K562 (cell line): Measurements from ENCODE around the gene PSPH. TPM values are rescaled to one million over a fixed set of nuclear protein-coding genes. Genes with fewer than 3 reads are reported as not detected.

Experiments used
- BMI1 ChIP-seq: fragments of 150-350 bp; IDR thresholded peaks from 2 replicates; pipeline ENCODE4 v1.6.1; 2014; ENCODE audit warnings: low read length
- CTBP1 ChIP-seq: fragments of 450-650 bp; IDR thresholded peaks from 2 replicates; pipeline ENCODE4 v1.6.1; 2016; ENCODE audit warnings: borderline replicate concordance
- NUFIP1 ChIP-seq: fragments of 450-650 bp; IDR thresholded peaks from 2 replicates; pipeline ENCODE4 v1.6.1; 2018; ENCODE audit not compliant: partially characterized antibody
- PHF20 ChIP-seq: fragments of 450-650 bp; IDR thresholded peaks from 2 replicates; pipeline ENCODE4 v1.6.1; 2018; ENCODE audit not compliant: partially characterized antibody
- PHTF2 ChIP-seq: fragments of 250-450 bp; sonication (Bioruptor Pico); IDR thresholded peaks from 2 replicates; pipeline ENCODE4 v1.5.0; 2021; ENCODE audit warnings: mild to moderate bottlenecking
- PML ChIP-seq: IDR thresholded peaks from 2 replicates; pipeline ENCODE4 v1.6.1; 2012; ENCODE audit warnings: low read length, inconsistent platforms
- SAP30 ChIP-seq: fragments of 200-600 bp; sonication (generic); IDR thresholded peaks from 2 replicates; pipeline ENCODE4 v1.6.1; 2012; ENCODE audit warnings: borderline replicate concordance, low read depth, mild to moderate bottlenecking, moderate library complexity, low read length, control low read depth, inconsistent platforms; ENCODE audit not compliant: insufficient read depth, poor library complexity, severe bottlenecking
- SMARCA4 ChIP-seq: fragments of 450-650 bp; IDR thresholded peaks from 2 replicates; pipeline ENCODE4 v1.6.1; 2016
- STAG1 ChIP-seq: sonication (generic); formaldehyde crosslinking; IDR thresholded peaks from 2 replicates; pipeline ENCODE4 v1.5.0; 2020; ENCODE audit warnings: missing genetic modification reagents, borderline replicate concordance
- ZC3H4 ChIP-seq: sonication (generic); formaldehyde crosslinking; IDR thresholded peaks from 2 replicates; pipeline ENCODE4 v1.9.0; 2021; ENCODE audit warnings: missing genetic modification reagents, borderline replicate concordance
- ZNF561 ChIP-seq: fragments of 450-650 bp; formaldehyde crosslinking; conservative IDR thresholded peaks from 2 replicates; pipeline ENCODE4 v1.4.0; 2020; ENCODE audit warnings: mild to moderate bottlenecking, moderate library complexity
- polyA plus RNA-seq, 8 experiments: library from polyadenylated mRNA; depleted of rRNA in 4 of 8; stranded (reverse) in 5 of 8; unstranded in 3 of 8; fragments of >200 nt; fragmentation: Nextera tagmentation in 2 of 8; fragmentation: Illumina TruSeq in 1 of 8; extraction: Ambion mirVana in 2 of 8; extraction: Trizol in 1 of 8; gene quantifications; 2 replicates each; pipeline versions ENCODE4 v1.2.1 to v1.2.3, GENCODE V29; 2011 to 2014; ENCODE audit warnings: inconsistent platforms in 1 of 8, missing spikeins in 1 of 8
- total RNA-seq, 7 experiments: library from RNA; depleted of rRNA in 6 of 7; stranded (reverse); fragments of >200 nt in 6 of 7; fragmentation: Illumina TruSeq in 2 of 7; extraction: Trizol in 2 of 7; gene quantifications; 2 replicates each; pipeline versions ENCODE4 v1.2.1 to v1.2.3, GENCODE V29; 2011 to 2021; ENCODE audit warnings: low replicate concordance in 1 of 7
- TF ChIP-seq, protein P1 (sequence below), 2 experiments: fragments of 450-650 bp; formaldehyde crosslinking in 1 of 2; IDR thresholded peaks; 2 replicates each; pipeline versions ENCODE4 v1.4.0 to v1.6.1; 2014 to 2020; ENCODE audit warnings: mild to moderate bottlenecking in 2 of 2, borderline replicate concordance in 1 of 2, low read depth in 1 of 2
- TF ChIP-seq, protein P2 (sequence below): fragments of 450-650 bp; IDR thresholded peaks from one replicate; pipeline ENCODE4 v1.6.1; 2018; ENCODE audit warnings: mild to moderate bottlenecking, moderate library complexity; ENCODE audit not compliant: partially characterized antibody
- TF ChIP-seq, protein P3 (sequence below): IDR thresholded peaks from 3 replicates; pipeline ENCODE4 v1.6.1; 2011; ENCODE audit warnings: borderline replicate concordance, mild to moderate bottlenecking; ENCODE audit not compliant: insufficient read length, insufficient read depth
- TF ChIP-seq, protein P4 (sequence below): sonication (generic); formaldehyde crosslinking; IDR thresholded peaks from 2 replicates; pipeline ENCODE4 v1.8.0; 2022; ENCODE audit warnings: mild to moderate bottlenecking, missing genetic modification reagents

The PSPH gene
- total and polyA plus RNA-seq, 9 of the 15 experiments (the other 6 are each of a cell fraction or from before 2014, with no cell fraction given): 6.3 to 46.8 (median 20.2) TPM

DNA sequence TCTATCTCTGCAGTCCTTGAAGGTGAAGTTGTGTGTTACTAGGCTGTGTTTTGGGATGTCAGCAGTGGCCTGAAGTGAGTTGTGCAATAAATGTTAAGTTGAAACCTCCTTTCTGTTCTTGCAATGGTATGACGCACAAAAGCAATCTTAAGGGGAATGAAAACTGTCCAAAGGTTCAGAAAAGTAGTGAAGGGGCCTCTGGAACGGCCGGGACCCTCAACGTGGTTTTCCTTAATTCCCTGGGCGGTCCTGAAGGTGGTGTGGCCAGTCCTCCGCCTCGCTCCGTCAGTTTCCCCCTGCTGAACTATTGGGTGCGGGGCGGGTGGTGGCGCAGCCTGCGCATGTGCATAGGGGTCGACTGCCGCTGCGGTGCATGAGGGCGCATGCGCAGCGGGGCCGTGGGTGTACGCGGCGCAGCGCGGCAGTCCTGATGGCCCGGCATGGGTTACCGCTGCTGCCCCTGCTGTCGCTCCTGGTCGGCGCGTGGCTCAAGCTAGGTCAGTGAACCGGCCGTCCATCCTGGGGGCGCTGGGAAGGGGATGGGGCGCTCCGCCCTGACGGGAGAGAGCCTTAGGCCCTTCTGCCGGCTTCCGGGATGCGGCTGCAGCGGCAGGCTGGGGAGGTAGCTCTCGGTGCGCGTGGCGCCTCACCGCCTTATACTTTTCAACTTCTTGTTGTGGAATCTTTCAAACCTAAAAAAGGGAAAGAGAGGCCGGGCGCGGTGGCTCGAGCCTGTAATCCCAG lies 12.8 kb upstream of the PSPH start, which contains the start of gene SUMF2 (continued):
- TF ChIP-seq, protein P1, sequence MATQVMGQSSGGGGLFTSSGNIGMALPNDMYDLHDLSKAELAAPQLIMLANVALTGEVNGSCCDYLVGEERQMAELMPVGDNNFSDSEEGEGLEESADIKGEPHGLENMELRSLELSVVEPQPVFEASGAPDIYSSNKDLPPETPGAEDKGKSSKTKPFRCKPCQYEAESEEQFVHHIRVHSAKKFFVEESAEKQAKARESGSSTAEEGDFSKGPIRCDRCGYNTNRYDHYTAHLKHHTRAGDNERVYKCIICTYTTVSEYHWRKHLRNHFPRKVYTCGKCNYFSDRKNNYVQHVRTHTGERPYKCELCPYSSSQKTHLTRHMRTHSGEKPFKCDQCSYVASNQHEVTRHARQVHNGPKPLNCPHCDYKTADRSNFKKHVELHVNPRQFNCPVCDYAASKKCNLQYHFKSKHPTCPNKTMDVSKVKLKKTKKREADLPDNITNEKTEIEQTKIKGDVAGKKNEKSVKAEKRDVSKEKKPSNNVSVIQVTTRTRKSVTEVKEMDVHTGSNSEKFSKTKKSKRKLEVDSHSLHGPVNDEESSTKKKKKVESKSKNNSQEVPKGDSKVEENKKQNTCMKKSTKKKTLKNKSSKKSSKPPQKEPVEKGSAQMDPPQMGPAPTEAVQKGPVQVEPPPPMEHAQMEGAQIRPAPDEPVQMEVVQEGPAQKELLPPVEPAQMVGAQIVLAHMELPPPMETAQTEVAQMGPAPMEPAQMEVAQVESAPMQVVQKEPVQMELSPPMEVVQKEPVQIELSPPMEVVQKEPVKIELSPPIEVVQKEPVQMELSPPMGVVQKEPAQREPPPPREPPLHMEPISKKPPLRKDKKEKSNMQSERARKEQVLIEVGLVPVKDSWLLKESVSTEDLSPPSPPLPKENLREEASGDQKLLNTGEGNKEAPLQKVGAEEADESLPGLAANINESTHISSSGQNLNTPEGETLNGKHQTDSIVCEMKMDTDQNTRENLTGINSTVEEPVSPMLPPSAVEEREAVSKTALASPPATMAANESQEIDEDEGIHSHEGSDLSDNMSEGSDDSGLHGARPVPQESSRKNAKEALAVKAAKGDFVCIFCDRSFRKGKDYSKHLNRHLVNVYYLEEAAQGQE (IDR thresholded peaks at IDR 0.05; ENCODE audit: borderline replicate concordance): no peak
- TF ChIP-seq, protein P1 (CRISPR knock-in tag; IDR thresholded peaks at IDR 0.05; ENCODE audit: low read depth): no peak; the same call in none of the 2 replicates
- TF ChIP-seq STAG1 (CRISPR knock-in tag) (no peak), ZNF561 (CRISPR knock-in tag) (no peak), PHTF2 (peak; percentile 85; the same call in 1 of the 2 replicates), ZC3H4 (CRISPR knock-in tag) (no peak), NUFIP1 (no peak), BMI1 (no peak), PML (peak; percentile 63; the same call in 1 of the 2 replicates), SAP30 (peak; percentile 51), SMARCA4 (no peak; the same call in 1 of the 2 replicates), PHF20 (no peak), CTBP1 (peak; percentile 85)
- TF ChIP-seq, protein P2, sequence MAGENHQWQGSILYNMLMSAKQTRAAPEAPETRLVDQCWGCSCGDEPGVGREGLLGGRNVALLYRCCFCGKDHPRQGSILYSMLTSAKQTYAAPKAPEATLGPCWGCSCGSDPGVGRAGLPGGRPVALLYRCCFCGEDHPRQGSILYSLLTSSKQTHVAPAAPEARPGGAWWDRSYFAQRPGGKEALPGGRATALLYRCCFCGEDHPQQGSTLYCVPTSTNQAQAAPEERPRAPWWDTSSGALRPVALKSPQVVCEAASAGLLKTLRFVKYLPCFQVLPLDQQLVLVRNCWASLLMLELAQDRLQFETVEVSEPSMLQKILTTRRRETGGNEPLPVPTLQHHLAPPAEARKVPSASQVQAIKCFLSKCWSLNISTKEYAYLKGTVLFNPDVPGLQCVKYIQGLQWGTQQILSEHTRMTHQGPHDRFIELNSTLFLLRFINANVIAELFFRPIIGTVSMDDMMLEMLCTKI: no peak
- TF ChIP-seq, protein P3, sequence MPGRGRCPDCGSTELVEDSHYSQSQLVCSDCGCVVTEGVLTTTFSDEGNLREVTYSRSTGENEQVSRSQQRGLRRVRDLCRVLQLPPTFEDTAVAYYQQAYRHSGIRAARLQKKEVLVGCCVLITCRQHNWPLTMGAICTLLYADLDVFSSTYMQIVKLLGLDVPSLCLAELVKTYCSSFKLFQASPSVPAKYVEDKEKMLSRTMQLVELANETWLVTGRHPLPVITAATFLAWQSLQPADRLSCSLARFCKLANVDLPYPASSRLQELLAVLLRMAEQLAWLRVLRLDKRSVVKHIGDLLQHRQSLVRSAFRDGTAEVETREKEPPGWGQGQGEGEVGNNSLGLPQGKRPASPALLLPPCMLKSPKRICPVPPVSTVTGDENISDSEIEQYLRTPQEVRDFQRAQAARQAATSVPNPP: no peak
- TF ChIP-seq, protein P4, sequence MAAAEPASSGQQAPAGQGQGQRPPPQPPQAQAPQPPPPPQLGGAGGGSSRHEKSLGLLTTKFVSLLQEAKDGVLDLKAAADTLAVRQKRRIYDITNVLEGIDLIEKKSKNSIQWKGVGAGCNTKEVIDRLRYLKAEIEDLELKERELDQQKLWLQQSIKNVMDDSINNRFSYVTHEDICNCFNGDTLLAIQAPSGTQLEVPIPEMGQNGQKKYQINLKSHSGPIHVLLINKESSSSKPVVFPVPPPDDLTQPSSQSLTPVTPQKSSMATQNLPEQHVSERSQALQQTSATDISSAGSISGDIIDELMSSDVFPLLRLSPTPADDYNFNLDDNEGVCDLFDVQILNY (CRISPR knock-in tag): 0 out of 2 replicates have a peak, but pooled peaks have one; percentile 37
